Testis (tissue), 2 donors: Measurements from ENCODE around the gene CSRNP2.

Source experiments
- POLR2A ChIP-seq: fragments of 450-650 bp; IDR thresholded peaks from one replicate; pipeline ENCODE4 v1.6.1; 2017; ENCODE audit warnings: antibody characterized with exemption, mild to moderate bottlenecking, moderate library complexity
- TF ChIP-seq, protein P1 (sequence below), 3 experiments: fragments of 450-650 bp in 2 of 3; fragments of 200-600 bp in 1 of 3; sonication (generic) in 1 of 3; IDR thresholded peaks; one replicate each; pipeline ENCODE4 v1.5.1; 2016 to 2019; ENCODE audit warnings: antibody characterized with exemption in 3 of 3, mild to moderate bottlenecking in 2 of 3, moderate library complexity in 1 of 3

DNA sequence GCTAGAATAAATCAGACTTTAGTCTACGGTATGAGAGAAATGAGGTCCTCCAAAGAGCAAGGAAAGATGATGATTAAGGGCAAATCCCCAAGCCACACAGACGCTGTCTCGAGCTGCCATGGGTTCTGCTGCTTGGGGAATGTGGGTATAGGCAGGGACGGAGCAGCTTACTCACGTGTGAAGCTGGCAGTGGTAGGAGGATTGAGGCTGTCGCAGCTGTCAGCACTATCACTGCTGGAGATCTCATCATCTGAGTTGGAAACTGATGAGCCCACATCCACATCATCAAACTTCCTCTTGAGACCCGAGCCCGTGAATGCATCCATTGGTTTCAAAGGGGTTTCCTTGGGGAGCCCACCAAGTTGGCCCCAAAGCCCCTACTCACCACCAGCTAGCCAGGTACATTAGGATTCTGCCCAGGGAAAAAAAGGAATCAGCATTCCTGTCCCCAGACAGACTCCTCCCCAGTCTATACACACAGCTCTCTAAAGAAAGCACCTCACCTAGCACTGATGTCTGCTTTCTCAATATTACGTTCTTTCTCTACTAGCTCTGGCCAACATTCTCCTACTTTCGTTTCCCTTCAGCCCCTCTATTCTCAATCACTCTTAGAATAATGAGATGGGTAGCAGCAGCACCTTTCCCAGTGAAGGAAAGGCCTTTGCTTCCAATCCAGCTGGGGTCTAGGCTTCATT lies 7.0 kb downstream of the CSRNP2 start:
- TF ChIP-seq, protein P1, sequence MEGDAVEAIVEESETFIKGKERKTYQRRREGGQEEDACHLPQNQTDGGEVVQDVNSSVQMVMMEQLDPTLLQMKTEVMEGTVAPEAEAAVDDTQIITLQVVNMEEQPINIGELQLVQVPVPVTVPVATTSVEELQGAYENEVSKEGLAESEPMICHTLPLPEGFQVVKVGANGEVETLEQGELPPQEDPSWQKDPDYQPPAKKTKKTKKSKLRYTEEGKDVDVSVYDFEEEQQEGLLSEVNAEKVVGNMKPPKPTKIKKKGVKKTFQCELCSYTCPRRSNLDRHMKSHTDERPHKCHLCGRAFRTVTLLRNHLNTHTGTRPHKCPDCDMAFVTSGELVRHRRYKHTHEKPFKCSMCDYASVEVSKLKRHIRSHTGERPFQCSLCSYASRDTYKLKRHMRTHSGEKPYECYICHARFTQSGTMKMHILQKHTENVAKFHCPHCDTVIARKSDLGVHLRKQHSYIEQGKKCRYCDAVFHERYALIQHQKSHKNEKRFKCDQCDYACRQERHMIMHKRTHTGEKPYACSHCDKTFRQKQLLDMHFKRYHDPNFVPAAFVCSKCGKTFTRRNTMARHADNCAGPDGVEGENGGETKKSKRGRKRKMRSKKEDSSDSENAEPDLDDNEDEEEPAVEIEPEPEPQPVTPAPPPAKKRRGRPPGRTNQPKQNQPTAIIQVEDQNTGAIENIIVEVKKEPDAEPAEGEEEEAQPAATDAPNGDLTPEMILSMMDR (IDR thresholded peaks at IDR 0.05): no peak
- TF ChIP-seq POLR2A: no peak
